H1 (cell line): ENCODE results near the gene MAGI2. TPM values are rescaled to one million over a fixed set of nuclear protein-coding genes. Genes with fewer than 3 reads are reported as not detected.

Experiments
- YY1 ChIP-seq: IDR thresholded peaks from 2 replicates; pipeline ENCODE4 v1.6.1; 2011; ENCODE audit warnings: low read depth, mild to moderate bottlenecking, low read length
- polyA plus RNA-seq, 7 experiments: library from polyadenylated mRNA; depleted of rRNA in 3 of 7; stranded (reverse) in 5 of 7; unstranded in 2 of 7; fragments of >200 nt in 5 of 7; fragments of 200-250 nt in 2 of 7; gene quantifications; 1 replicate in 5 of 7; 2 replicates in 1 of 7; 4 replicates in 1 of 7; pipeline versions ENCODE4 v1.2.1 to v1.2.3, GENCODE V29; 2011 to 2013; ENCODE audit warnings: missing spikeins in 2 of 7, mixed read lengths in 2 of 7
- total RNA-seq: library from RNA; stranded (reverse); fragmentation: NEBNext Ultra II Directional; extraction: Animal tissue kit (Norgen Biotek cat#: 25700); gene quantifications from 2 replicates; pipeline ENCODE4 v1.2.1, GENCODE V29; 2021

The MAGI2 gene
- total and polyA plus RNA-seq, 2 of the 8 experiments (the other 6 are each of a cell fraction or from before 2014, with no cell fraction given), result 6.0 to 27.3 TPM

DNA sequence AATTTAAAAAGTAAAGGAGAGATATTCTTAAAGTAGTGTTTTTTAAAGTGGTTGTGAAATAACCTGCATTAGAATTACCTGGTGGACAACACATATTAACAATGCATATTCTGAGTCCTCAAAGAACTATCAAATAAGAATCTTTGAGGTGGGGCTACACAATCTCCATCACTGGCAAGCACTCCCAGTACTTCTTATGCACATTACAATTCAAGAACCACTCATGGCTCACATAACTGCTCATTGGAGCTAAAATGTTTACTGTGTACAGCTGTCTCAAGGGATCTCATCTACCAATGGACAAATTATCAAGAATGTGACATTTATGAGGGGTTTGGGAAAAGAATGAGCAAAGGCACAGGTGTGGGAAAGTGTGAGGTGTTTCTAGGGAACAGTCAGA lies 962.9 kb downstream of the MAGI2 start (continued):
- no peak for TF ChIP-seq YY1
